Hepatocyte (in vitro differentiated cells): ENCODE measurements around the gene CCDC24. TPM values are rescaled to one million over a fixed set of nuclear protein-coding genes. Genes with fewer than 3 reads are reported as not detected.

Experiments
- DNase-seq: peaks from one replicate; pipeline ENCODE4 v3.0.0-alpha.2; 2016; ENCODE audit warnings: low spot score
- H2AFZ ChIP-seq: fragments of 200-600 bp; sonication (generic); 2 replicates; pipeline ENCODE4 v1.6.0; 2016; ENCODE audit warnings: antibody characterized with exemption, mild to moderate bottlenecking
- H3K27ac ChIP-seq: fragments of 200-600 bp; sonication (generic); 2 replicates; pipeline ENCODE4 v1.5.1; 2016; ENCODE audit warnings: mild to moderate bottlenecking
- H3K27me3 ChIP-seq: fragments of 200-600 bp; sonication (generic); 2 replicates; pipeline ENCODE4 v1.6.1; 2016
- H3K36me3 ChIP-seq: fragments of 200-600 bp; sonication (generic); replicated peaks from 2 replicates; pipeline ENCODE4 v1.5.1; 2016; ENCODE audit warnings: low read depth; ENCODE audit not compliant: insufficient read depth
- H3K4me1 ChIP-seq: fragments of 200-600 bp; sonication (generic); 2 replicates; pipeline ENCODE4 v1.5.1; 2016; ENCODE audit warnings: mild to moderate bottlenecking, moderate library complexity; ENCODE audit not compliant: insufficient read depth
- H3K4me2 ChIP-seq: fragments of 200-600 bp; sonication (generic); 2 replicates; pipeline ENCODE4 v1.6.0; 2016
- H3K4me3 ChIP-seq: fragments of 200-600 bp; sonication (generic); 2 replicates; pipeline ENCODE4 v1.5.1; 2016; ENCODE audit warnings: mild to moderate bottlenecking
- H3K79me2 ChIP-seq: fragments of 200-600 bp; sonication (generic); 2 replicates; pipeline ENCODE4 v1.6.0; 2017; ENCODE audit warnings: mild to moderate bottlenecking
- H3K9me2 ChIP-seq: fragments of 200-600 bp; sonication (generic); replicated peaks from 2 replicates; pipeline ENCODE4 v1.6.0; 2017; ENCODE audit warnings: mild to moderate bottlenecking; ENCODE audit not compliant: insufficient read depth
- H3K9me3 ChIP-seq: fragments of 200-600 bp; sonication (generic); 2 replicates; pipeline ENCODE4 v1.5.1; 2016; ENCODE audit warnings: low read depth, mild to moderate bottlenecking
- H4K20me1 ChIP-seq: fragments of 200-600 bp; sonication (generic); 2 replicates; pipeline ENCODE4 v1.6.0; 2016; ENCODE audit warnings: mild to moderate bottlenecking; ENCODE audit not compliant: insufficient read depth, poor library complexity, severe bottlenecking
- EZH2 ChIP-seq: fragments of 200-600 bp; sonication (generic); IDR thresholded peaks from 2 replicates; pipeline ENCODE4 v1.6.1; 2016; ENCODE audit warnings: antibody characterized with exemption, mild to moderate bottlenecking, borderline replicate concordance
- EZH2phosphoT487 ChIP-seq: fragments of 200-600 bp; sonication (generic); IDR thresholded peaks from one replicate; pipeline ENCODE4 v1.6.1; 2018; ENCODE audit warnings: antibody characterized with exemption, mild to moderate bottlenecking, low read depth, moderate library complexity; ENCODE audit not compliant: unreplicated experiment, severe bottlenecking
- WGBS: methylation state at CpG from one replicate; pipeline ENCODE4 v1.1.6; 2016; ENCODE audit warnings: low lambda C conversion rate; ENCODE audit errors: missing lambda C conversion rate; 5-methylcytosine and 5-hydroxymethylcytosine counted together
- polyA plus RNA-seq: library from polyadenylated mRNA; unstranded; fragments of >200 nt; fragmentation: Nextera tagmentation; extraction: Ambion mirVana; gene quantifications from 2 replicates; pipeline ENCODE4 v1.2.1, GENCODE V29; 2016
- total RNA-seq: library from RNA; depleted of rRNA; stranded (reverse); fragments of >200 nt; gene quantifications from 2 replicates; pipeline ENCODE4 v1.2.3, GENCODE V29; 2014
- TF ChIP-seq, protein P1 (sequence below): fragments of 200-600 bp; sonication (generic); IDR thresholded peaks from 2 replicates; pipeline ENCODE4 v1.5.1; 2016; ENCODE audit warnings: antibody characterized with exemption, mild to moderate bottlenecking; ENCODE audit not compliant: poor library complexity

The CCDC24 gene
- total RNA-seq (11.0 and 13.2 TPM in 2 replicates), polyA plus RNA-seq (23.7 and 27.7 TPM in 2 replicates)

GRCh38 chr1:43991476-43992231, at the start of gene CCDC24:
Gene CCDC24, plus strand, starts transcription at chr1:43991599. Its CDS starts 280 bp downstream, at chr1:43991879.
- WGBS = under 1% methylated on average over 22 of the region's 66 CpGs
- Histone ChIP-seq H3K27me3 (no peaks in the 10 kb centered on the region), H3K9me2 (no peaks in the 10 kb centered on the region), H3K9me3 (no peaks in the 10 kb centered on the region), H2AFZ (peak within 1 kb of the TSS; percentile 32), H3K36me3 (no peaks in the 10 kb centered on the region), H3K27ac (peak within 1 kb of the TSS; percentile 80), H3K4me2 (peak within 1 kb of the TSS; percentile 83), H4K20me1 (no peaks in the 10 kb centered on the region), H3K4me3 (peak within 1 kb of the TSS; percentile 23), H3K4me1 (peaks cover 13% of the 10 kb centered on the region), H3K79me2 (peaks cover 5% of the 10 kb centered on the region)
- TF ChIP-seq, protein P1, sequence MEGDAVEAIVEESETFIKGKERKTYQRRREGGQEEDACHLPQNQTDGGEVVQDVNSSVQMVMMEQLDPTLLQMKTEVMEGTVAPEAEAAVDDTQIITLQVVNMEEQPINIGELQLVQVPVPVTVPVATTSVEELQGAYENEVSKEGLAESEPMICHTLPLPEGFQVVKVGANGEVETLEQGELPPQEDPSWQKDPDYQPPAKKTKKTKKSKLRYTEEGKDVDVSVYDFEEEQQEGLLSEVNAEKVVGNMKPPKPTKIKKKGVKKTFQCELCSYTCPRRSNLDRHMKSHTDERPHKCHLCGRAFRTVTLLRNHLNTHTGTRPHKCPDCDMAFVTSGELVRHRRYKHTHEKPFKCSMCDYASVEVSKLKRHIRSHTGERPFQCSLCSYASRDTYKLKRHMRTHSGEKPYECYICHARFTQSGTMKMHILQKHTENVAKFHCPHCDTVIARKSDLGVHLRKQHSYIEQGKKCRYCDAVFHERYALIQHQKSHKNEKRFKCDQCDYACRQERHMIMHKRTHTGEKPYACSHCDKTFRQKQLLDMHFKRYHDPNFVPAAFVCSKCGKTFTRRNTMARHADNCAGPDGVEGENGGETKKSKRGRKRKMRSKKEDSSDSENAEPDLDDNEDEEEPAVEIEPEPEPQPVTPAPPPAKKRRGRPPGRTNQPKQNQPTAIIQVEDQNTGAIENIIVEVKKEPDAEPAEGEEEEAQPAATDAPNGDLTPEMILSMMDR = no peak
- TF ChIP-seq EZH2 (no peak), EZH2phosphoT487 (no peak)
- peak; percentile 92 for DNase-seq

- TF ChIP-seq, protein P1 = no peak
- TF ChIP-seq EZH2 (no peak), EZH2phosphoT487 (no peak)
- H3K9me2 ChIP-seq = no peaks in the 10 kb centered on the region
- H3K27me3 ChIP-seq = no peaks in the 10 kb centered on the region
- H3K27ac ChIP-seq = no peak overlapping the region
- no peaks in the 10 kb centered on the region for H3K9me3 ChIP-seq
- H2AFZ ChIP-seq = no peak overlapping the region
- 91% methylated on average over 3 of the region's 3 CpGs for WGBS
- H3K4me1 ChIP-seq = peaks cover 1% of the 10 kb centered on the region
- H3K79me2 ChIP-seq = peaks cover 5% of the 10 kb centered on the region
- no peaks in the 10 kb centered on the region for H4K20me1 ChIP-seq
- no peak overlapping the region for H3K4me3 ChIP-seq
- DNase-seq = no peak
- no peaks in the 10 kb centered on the region for H3K36me3 ChIP-seq
- H3K4me2 ChIP-seq = no peak overlapping the region
Measured at GRCh38 chr1:43942411-43942810, 49.0 kb upstream of the CCDC24 start.

- H4K20me1 ChIP-seq = no peaks in the 10 kb centered on the region
- WGBS = 95% methylated on average over 1 of the region's 1 CpG
- H3K4me3 ChIP-seq = no peak overlapping the region
- no peak overlapping the region for H3K4me2 ChIP-seq
- no peak overlapping the region for H2AFZ ChIP-seq
- H3K27ac ChIP-seq = peak overlapping the region; percentile 97
- TF ChIP-seq, protein P1 = no peak
- TF ChIP-seq EZH2phosphoT487 = no peak
- no peak for TF ChIP-seq EZH2
- no peaks in the 10 kb centered on the region for H3K9me2 ChIP-seq
- H3K27me3 ChIP-seq = no peaks in the 10 kb centered on the region
- no peaks in the 10 kb centered on the region for H3K9me3 ChIP-seq
- peaks cover 11% of the 10 kb centered on the region for H3K4me1 ChIP-seq
- no peak for DNase-seq
- no peaks in the 10 kb centered on the region for H3K36me3 ChIP-seq
- peaks cover 21% of the 10 kb centered on the region for H3K79me2 ChIP-seq
Measured at GRCh38 chr1:43944860-43945259, 46.5 kb upstream of the CCDC24 start.
